Measurements from ENCODE around the gene EFHC1.

GRCh38 chr6:52422156-52422555, 2.0 kb downstream of the EFHC1 start:
- no peak for TF ChIP-seq CTCF (IDR thresholded peaks at IDR 0.05)
- TF ChIP-seq POLR2A (IDR thresholded peaks at IDR 0.05), result no peak
